H1 (cell line): Measurements from ENCODE around the gene POLD1.

Experiments
- MAFK ChIP-seq: IDR thresholded peaks from 2 replicates; pipeline ENCODE4 v1.6.1; 2012; ENCODE audit warnings: low read depth, mild to moderate bottlenecking, improper control_type of control experiment, low read length
- POLR2A ChIP-seq, 2 experiments: IDR thresholded peaks; 1 replicate in 1 of 2; 2 replicates in 1 of 2; pipeline ENCODE4 v1.6.1; 2011; ENCODE audit warnings: low read depth in 2 of 2, low read length in 2 of 2, mild to moderate bottlenecking in 2 of 2; ENCODE audit errors: control extremely low read depth in 1 of 2
- POLR2AphosphoS5 ChIP-seq: IDR thresholded peaks from 2 replicates; pipeline ENCODE4 v1.6.1; 2011; ENCODE audit warnings: low read depth, low read length
- POU5F1 ChIP-seq: IDR thresholded peaks from 2 replicates; pipeline ENCODE4 v1.6.1; 2011; ENCODE audit warnings: low read depth, mild to moderate bottlenecking, low read length, moderate library complexity
- SIN3A ChIP-seq, 2 experiments: IDR thresholded peaks in 1 of 2; conservative IDR thresholded peaks in 1 of 2; 2 replicates each; pipeline ENCODE4 v1.6.1; 2011 to 2012; ENCODE audit warnings: low read length in 2 of 2, improper control_type of control experiment in 1 of 2, low read depth in 1 of 2, mild to moderate bottlenecking in 1 of 2
- USF2 ChIP-seq: IDR thresholded peaks from 2 replicates; pipeline ENCODE4 v1.6.1; 2011; ENCODE audit warnings: low read length, improper control_type of control experiment
- YY1 ChIP-seq: IDR thresholded peaks from 2 replicates; pipeline ENCODE4 v1.6.1; 2011; ENCODE audit warnings: low read depth, mild to moderate bottlenecking, low read length
- TF ChIP-seq, protein P1 (sequence below), 3 experiments: IDR thresholded peaks; 1 replicate in 2 of 3; 2 replicates in 1 of 3; pipeline versions ENCODE4 v1.5.1 to v1.6.1; 2011; ENCODE audit warnings: low read length in 3 of 3, mild to moderate bottlenecking in 3 of 3, inconsistent platforms in 2 of 3, low read depth in 1 of 3, moderate library complexity in 1 of 3; ENCODE audit not compliant: insufficient read depth in 1 of 3; ENCODE audit errors: control extremely low read depth in 1 of 3

DNA sequence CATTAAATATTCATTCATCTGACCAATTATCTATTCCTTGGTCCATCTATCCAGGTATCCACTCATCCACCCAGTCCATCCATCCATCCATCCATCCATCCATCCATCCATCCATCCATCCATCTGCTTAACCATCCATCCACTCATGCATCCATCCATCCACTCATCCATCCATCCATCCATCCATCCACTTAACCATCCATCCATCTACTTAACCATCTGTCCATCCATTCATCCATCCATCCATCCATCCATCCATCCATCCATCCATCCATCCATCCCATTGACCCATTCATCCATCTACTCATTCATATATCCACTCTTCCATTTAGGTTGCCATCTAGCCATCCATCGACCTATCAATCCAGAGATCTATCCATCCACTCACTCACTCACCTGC is 59.9 kb downstream of the POLD1 start:
- TF ChIP-seq, protein P1, sequence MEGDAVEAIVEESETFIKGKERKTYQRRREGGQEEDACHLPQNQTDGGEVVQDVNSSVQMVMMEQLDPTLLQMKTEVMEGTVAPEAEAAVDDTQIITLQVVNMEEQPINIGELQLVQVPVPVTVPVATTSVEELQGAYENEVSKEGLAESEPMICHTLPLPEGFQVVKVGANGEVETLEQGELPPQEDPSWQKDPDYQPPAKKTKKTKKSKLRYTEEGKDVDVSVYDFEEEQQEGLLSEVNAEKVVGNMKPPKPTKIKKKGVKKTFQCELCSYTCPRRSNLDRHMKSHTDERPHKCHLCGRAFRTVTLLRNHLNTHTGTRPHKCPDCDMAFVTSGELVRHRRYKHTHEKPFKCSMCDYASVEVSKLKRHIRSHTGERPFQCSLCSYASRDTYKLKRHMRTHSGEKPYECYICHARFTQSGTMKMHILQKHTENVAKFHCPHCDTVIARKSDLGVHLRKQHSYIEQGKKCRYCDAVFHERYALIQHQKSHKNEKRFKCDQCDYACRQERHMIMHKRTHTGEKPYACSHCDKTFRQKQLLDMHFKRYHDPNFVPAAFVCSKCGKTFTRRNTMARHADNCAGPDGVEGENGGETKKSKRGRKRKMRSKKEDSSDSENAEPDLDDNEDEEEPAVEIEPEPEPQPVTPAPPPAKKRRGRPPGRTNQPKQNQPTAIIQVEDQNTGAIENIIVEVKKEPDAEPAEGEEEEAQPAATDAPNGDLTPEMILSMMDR (IDR thresholded peaks at IDR 0.05; ENCODE audit: control extremely low read depth in 1 of 3, insufficient read depth in 1 of 3, low read depth in 1 of 3, low read length in 3 of 3): no peak
- TF ChIP-seq YY1 (no peak), USF2 (no peak), MAFK (no peak), POLR2AphosphoS5 (no peak), SIN3A (conservative IDR thresholded peaks at IDR 0.05 in 1 of 2, IDR thresholded peaks at IDR 0.05 in 1 of 2; ENCODE audit: low read depth in 1 of 2, low read length in 2 of 2) (no peak), POLR2A (IDR thresholded peaks at IDR 0.05; ENCODE audit: control extremely low read depth in 1 of 2, low read depth in 2 of 2, low read length in 2 of 2) (no peak), POU5F1 (no peak)
